HFFc6 (cell line): ENCODE results near the gene GRID1. TPM values are rescaled to one million over a fixed set of nuclear protein-coding genes. Genes with fewer than 3 reads are reported as not detected.

Experiments
- DNase-seq: peaks from one replicate; pipeline ENCODE4 v3.0.0-alpha.2; 2018
- H3K27ac Mint-ChIP-seq: 2 replicates; pipeline ENCODE4 v1.8.0; 2020; ENCODE audit warnings: mild to moderate bottlenecking, mixed read lengths
- H3K27me3 Mint-ChIP-seq: 2 replicates; pipeline ENCODE4 v1.8.0; 2021; ENCODE audit warnings: mild to moderate bottlenecking, moderate library complexity, mixed read lengths; ENCODE audit not compliant: insufficient read depth
- H3K36me3 Mint-ChIP-seq: 2 replicates; pipeline ENCODE4 v1.8.0; 2021; ENCODE audit warnings: low read depth, mixed read lengths
- H3K4me1 Mint-ChIP-seq: 2 replicates; pipeline ENCODE4 v1.8.0; 2020; ENCODE audit warnings: low read depth, mixed read lengths
- H3K4me3 Mint-ChIP-seq: 2 replicates; pipeline ENCODE4 v1.8.0; 2020; ENCODE audit warnings: mild to moderate bottlenecking, moderate library complexity, mixed read lengths
- H3K9me3 Mint-ChIP-seq: 2 replicates; pipeline ENCODE4 v1.8.0; 2020; ENCODE audit warnings: mild to moderate bottlenecking, mixed read lengths
- CTCF ChIP-seq: fragments of 200-600 bp; sonication (generic); IDR thresholded peaks from 2 replicates; pipeline ENCODE4 v1.5.0; 2021; ENCODE audit warnings: antibody characterized with exemption, mild to moderate bottlenecking
- total RNA-seq, 6 experiments: library from RNA; stranded (reverse); fragmentation: NEBNext Ultra II Directional; extraction: Animal tissue kit (Norgen Biotek cat#: 25700); gene quantifications; 2 replicates in 1 of 6; 3 replicates in 5 of 6; pipeline ENCODE4 v1.2.3, GENCODE V29; 2021

Gene GRID1
- total RNA-seq, 6 experiments from 2014 or later, result not detected

- no peak for DNase-seq
- Mint-ChIP-seq H3K4me1 (no peaks in the 10 kb centered on the region), H3K9me3 (peaks cover 43% of the 10 kb centered on the region), H3K4me3 (no peak overlapping the region), H3K36me3 (peaks cover 5% of the 10 kb centered on the region; the same call in 1 of the 2 replicates), H3K27ac (no peak overlapping the region), H3K27me3 (peaks cover 1% of the 10 kb centered on the region; the same call in 1 of the 2 replicates)
- no peak for TF ChIP-seq CTCF
Measured at GRCh38 chr10:85874208-85874607, 492.4 kb downstream of the GRID1 start.

- H3K4me1 Mint-ChIP-seq, result no peaks in the 10 kb centered on the region
- H3K27ac Mint-ChIP-seq, result no peak overlapping the region
- H3K9me3 Mint-ChIP-seq, result peaks cover 53% of the 10 kb centered on the region
- no peak for TF ChIP-seq CTCF
- H3K4me3 Mint-ChIP-seq, result no peak overlapping the region
- DNase-seq, result no peak
- H3K36me3 Mint-ChIP-seq, result peaks cover 5% of the 10 kb centered on the region; the same call in 1 of the 2 replicates
- peaks cover 1% of the 10 kb centered on the region for H3K27me3 Mint-ChIP-seq
Measured at GRCh38 chr10:85873063-85873462, 493.5 kb downstream of the GRID1 start.

- TF ChIP-seq CTCF, result no peak
- H3K27me3 Mint-ChIP-seq, result peaks cover 1% of the 10 kb centered on the region
Measured at GRCh38 chr10:85868627-85869499, 497.7 kb downstream of the GRID1 start.

GRCh38 chr10:85864868-85865526 lies 501.6 kb downstream of the GRID1 start:
- H3K27ac Mint-ChIP-seq, result no peak overlapping the region
- H3K4me1 Mint-ChIP-seq, result no peaks in the 10 kb centered on the region

More at GRCh38 chr10:85868627-85869499, 497.7 kb downstream of the GRID1 start:
- Mint-ChIP-seq H3K9me3 (peaks cover 60% of the 10 kb centered on the region), H3K4me1 (no peaks in the 10 kb centered on the region), H3K36me3 (peaks cover 5% of the 10 kb centered on the region; the same call in 1 of the 2 replicates), H3K4me3 (no peak overlapping the region), H3K27ac (no peak overlapping the region)
- DNase-seq, result no peak

GRCh38 chr10:85864173-85864549 lies 502.4 kb downstream of the GRID1 start:
- no peak overlapping the region for H3K4me3 Mint-ChIP-seq
- no peak for DNase-seq
- H3K27ac Mint-ChIP-seq, result no peak overlapping the region
- H3K36me3 Mint-ChIP-seq, result peaks cover 12% of the 10 kb centered on the region; the same call in 1 of the 2 replicates
- H3K27me3 Mint-ChIP-seq, result no peaks in the 10 kb centered on the region; the same call in none of the 2 replicates
- no peaks in the 10 kb centered on the region for H3K4me1 Mint-ChIP-seq
- no peak for TF ChIP-seq CTCF
- peaks cover 78% of the 10 kb centered on the region for H3K9me3 Mint-ChIP-seq

More at GRCh38 chr10:85864868-85865526, 501.6 kb downstream of the GRID1 start:
- Mint-ChIP-seq H3K27me3 (no peaks in the 10 kb centered on the region; the same call in none of the 2 replicates), H3K36me3 (peaks cover 9% of the 10 kb centered on the region; the same call in 1 of the 2 replicates), H3K4me3 (no peak overlapping the region), H3K9me3 (peaks cover 78% of the 10 kb centered on the region)
- TF ChIP-seq CTCF, result no peak
- no peak for DNase-seq
